ENCODE measurements around the gene PRICKLE3. TPM values are rescaled to one million over a fixed set of nuclear protein-coding genes. Genes with fewer than 3 reads are reported as not detected.
"Not testable (repeated sequence)": the region's sequence is repeated elsewhere in the genome, so short reads cannot be mapped to it uniquely, and the experiment has no call there.

The PRICKLE3 gene
- total RNA-seq, 2 donors from 2014 or later: 10.7 to 12.0 TPM

DNA sequence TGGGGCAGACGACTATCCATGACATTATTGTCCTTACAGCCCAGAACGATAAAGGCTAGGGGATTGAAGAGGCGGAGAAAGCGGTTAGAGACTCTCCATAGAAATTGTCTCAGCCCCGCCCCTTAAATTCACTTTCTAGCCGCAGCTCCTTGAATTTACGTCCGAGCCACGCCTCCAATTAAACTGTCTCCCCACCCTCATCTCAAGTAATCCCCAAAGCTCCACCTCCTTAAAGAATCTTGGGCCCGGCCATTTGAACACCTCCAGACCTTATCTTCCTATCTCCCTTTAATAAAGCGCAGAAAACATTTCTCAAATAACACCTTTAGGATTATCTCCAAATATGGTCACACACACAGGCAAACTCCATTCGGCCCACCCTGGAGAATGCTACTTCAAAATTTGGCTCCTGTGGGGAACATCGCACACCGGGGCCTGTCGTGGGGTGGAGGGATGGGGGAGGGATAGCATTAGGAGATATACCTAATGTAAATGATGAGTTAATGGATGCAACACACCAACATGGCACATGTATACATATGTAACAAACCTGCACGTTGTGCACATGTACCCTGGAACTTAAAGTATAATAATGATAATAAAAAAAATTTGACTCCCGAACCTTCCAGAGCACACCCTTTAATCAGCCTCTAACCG lies 30.8 kb downstream of the PRICKLE3 start:
- Histone ChIP-seq H3K4me3 (ENCODE audit: low read length) (peak overlapping the region; percentile 72), H3K9ac (ENCODE audit: extremely low read depth, low read length, poor library complexity, severe bottlenecking) (no peak overlapping the region), H3K4me1 (ENCODE audit: control insufficient read depth, insufficient read depth, low read length) (no peaks in the 10 kb centered on the region), H3K27ac (ENCODE audit: low read depth, low read length) (peak overlapping the region; percentile 22), H3K27me3 (ENCODE audit: control insufficient read depth, insufficient read depth, low read length, poor library complexity, severe bottlenecking) (no peaks in the 10 kb centered on the region), H3K9me3 (ENCODE audit: control insufficient read depth, low read length) (no peaks in the 10 kb centered on the region), H3K36me3 (ENCODE audit: control insufficient read depth, insufficient read depth, low read length) (no peaks in the 10 kb centered on the region)
- TF ChIP-seq, protein P1, sequence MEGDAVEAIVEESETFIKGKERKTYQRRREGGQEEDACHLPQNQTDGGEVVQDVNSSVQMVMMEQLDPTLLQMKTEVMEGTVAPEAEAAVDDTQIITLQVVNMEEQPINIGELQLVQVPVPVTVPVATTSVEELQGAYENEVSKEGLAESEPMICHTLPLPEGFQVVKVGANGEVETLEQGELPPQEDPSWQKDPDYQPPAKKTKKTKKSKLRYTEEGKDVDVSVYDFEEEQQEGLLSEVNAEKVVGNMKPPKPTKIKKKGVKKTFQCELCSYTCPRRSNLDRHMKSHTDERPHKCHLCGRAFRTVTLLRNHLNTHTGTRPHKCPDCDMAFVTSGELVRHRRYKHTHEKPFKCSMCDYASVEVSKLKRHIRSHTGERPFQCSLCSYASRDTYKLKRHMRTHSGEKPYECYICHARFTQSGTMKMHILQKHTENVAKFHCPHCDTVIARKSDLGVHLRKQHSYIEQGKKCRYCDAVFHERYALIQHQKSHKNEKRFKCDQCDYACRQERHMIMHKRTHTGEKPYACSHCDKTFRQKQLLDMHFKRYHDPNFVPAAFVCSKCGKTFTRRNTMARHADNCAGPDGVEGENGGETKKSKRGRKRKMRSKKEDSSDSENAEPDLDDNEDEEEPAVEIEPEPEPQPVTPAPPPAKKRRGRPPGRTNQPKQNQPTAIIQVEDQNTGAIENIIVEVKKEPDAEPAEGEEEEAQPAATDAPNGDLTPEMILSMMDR (conservative IDR thresholded peaks at IDR 0.05): no peak
- H3K4me3 Mint-ChIP-seq: peak overlapping the region; percentile 74
- H3K36me3 Mint-ChIP-seq (ENCODE audit: low read depth): no peaks in the 10 kb centered on the region
- WGBS, 2 experiments (ENCODE audit: insufficient coverage in 1 of 2, insufficient read length in 1 of 2): 0 to 16% methylated on average over 1 to 17 of the region's 18 CpGs
- H3K9me3 Mint-ChIP-seq: peaks cover 62% of the 10 kb centered on the region
- no peaks in the 10 kb centered on the region for H3K4me1 Mint-ChIP-seq
- H3K27ac Mint-ChIP-seq: peak overlapping the region; percentile 94
- DNase-seq: peak; percentile 77
- peaks cover 29% of the 10 kb centered on the region for H3K27me3 Mint-ChIP-seq (ENCODE audit: insufficient read depth)

DNA sequence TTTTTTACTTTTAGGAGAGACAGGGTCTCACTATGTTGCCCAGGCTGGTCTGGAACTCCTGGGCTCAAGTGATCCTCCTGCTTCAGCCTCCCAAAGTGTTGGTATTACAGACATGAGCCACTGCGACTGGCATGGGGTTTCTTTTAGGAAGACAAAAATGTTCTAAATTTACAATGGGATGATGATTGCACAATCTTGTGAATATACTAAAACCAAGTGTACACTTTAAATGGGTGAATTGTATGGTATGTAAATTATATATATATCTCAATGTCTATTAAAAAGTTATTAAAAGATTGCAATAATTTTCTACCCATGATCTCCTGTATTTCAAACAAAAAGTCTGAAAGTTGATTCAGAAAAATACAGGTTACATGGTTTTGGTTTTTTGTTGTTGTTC lies 32.7 kb downstream of the PRICKLE3 start:
- 100% methylated on average over 1 of the region's 1 CpG; no CpG with 5 or more reads in 1 of the 2 experiments for WGBS, 2 experiments (ENCODE audit: insufficient coverage in 1 of 2, insufficient read length in 1 of 2)
- no peak overlapping the region for H3K4me3 Mint-ChIP-seq
- Histone ChIP-seq H3K9ac (ENCODE audit: extremely low read depth, low read length, poor library complexity, severe bottlenecking) (no peak overlapping the region), H3K4me1 (ENCODE audit: control insufficient read depth, insufficient read depth, low read length) (no peaks in the 10 kb centered on the region), H3K4me3 (ENCODE audit: low read length) (no peak overlapping the region), H3K27me3 (ENCODE audit: control insufficient read depth, insufficient read depth, low read length, poor library complexity, severe bottlenecking) (no peaks in the 10 kb centered on the region), H3K36me3 (ENCODE audit: control insufficient read depth, insufficient read depth, low read length) (no peaks in the 10 kb centered on the region), H3K9me3 (ENCODE audit: control insufficient read depth, low read length) (no peaks in the 10 kb centered on the region), H3K27ac (ENCODE audit: low read depth, low read length) (no peak overlapping the region)
- peaks cover 59% of the 10 kb centered on the region for H3K9me3 Mint-ChIP-seq
- TF ChIP-seq, protein P1 (conservative IDR thresholded peaks at IDR 0.05): no peak
- peaks cover 15% of the 10 kb centered on the region for H3K27me3 Mint-ChIP-seq (ENCODE audit: insufficient read depth)
- no peaks in the 10 kb centered on the region for H3K36me3 Mint-ChIP-seq (ENCODE audit: low read depth)
- no peaks in the 10 kb centered on the region for H3K4me1 Mint-ChIP-seq
- no peak overlapping the region for H3K27ac Mint-ChIP-seq
- no peak for DNase-seq

DNA sequence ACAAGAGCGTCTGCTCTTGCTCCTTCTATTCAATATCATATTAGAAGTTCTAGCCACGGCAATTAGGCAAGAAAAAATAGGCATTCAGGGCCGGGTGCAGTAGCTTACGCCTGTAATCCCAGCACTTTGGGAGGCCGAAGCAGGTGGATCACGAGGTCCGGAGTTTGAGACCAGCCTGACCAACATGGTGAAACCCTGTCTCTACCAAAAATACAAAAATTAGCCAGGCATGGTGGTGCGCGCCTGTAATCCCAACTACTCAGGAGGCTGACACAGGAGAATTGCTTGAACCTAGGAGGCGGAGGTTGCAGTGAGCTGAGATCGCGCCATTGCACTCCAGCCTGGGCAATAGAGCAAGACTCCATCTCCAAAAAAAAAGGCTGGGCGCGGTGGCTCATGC lies 36.9 kb downstream of the PRICKLE3 start:
- 86 to 98% methylated on average over 7 to 13 of the region's 14 CpGs for WGBS, 2 experiments (ENCODE audit: insufficient coverage in 1 of 2, insufficient read length in 1 of 2)
- H3K36me3 ChIP-seq (ENCODE audit: control insufficient read depth, insufficient read depth, low read length); H3K9me3 ChIP-seq (ENCODE audit: control insufficient read depth, low read length); H3K4me3 Mint-ChIP-seq; H3K4me3 ChIP-seq (ENCODE audit: low read length); H3K36me3 Mint-ChIP-seq (ENCODE audit: low read depth); DNase-seq; H3K9ac ChIP-seq (ENCODE audit: extremely low read depth, low read length, poor library complexity, severe bottlenecking); H3K27ac ChIP-seq (ENCODE audit: low read depth, low read length); H3K27ac Mint-ChIP-seq; H3K27me3 Mint-ChIP-seq (ENCODE audit: insufficient read depth); H3K4me1 Mint-ChIP-seq; H3K4me1 ChIP-seq (ENCODE audit: control insufficient read depth, insufficient read depth, low read length); H3K27me3 ChIP-seq (ENCODE audit: control insufficient read depth, insufficient read depth, low read length, poor library complexity, severe bottlenecking): not testable (repeated sequence)
- H3K9me3 Mint-ChIP-seq: peaks cover 41% of the 10 kb centered on the region

DNA sequence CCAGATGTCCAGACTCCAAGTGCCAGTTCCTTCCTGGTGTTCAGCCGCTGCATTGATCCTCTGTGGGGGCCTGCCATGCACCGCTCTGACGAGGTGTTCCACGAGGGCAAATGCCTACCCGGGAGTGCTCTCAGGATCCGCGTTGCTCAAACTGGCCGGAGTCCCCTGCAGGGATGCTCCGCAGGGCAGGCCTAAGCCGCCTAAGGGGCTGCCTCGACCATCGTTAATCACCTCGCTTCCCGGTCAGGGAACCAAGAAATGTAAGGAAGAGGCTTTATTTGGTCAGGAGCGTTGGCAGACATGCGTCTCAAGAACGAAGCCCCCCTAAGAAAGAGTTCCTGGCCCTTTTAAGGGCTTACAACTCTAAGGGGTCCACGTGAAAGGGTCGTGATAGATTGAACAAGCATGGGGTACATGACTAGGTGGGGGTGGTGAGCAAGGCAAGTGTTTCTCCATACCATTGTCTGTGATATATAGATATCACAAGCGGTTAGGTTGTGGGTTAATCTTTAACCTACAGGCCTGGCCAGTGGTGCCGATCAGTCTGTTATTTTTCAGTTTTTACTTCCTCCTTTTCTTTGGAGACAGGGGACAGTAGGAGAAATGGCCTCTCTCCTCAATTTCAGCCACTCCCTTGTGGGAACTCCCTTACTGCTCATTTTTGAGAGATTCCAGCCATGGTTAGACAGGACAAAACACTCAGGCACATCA lies 37.6 kb downstream of the PRICKLE3 start:
- not testable (repeated sequence) for H3K4me3 Mint-ChIP-seq; H3K4me3 ChIP-seq (ENCODE audit: low read length); H3K9me3 ChIP-seq (ENCODE audit: control insufficient read depth, low read length); H3K36me3 ChIP-seq (ENCODE audit: control insufficient read depth, insufficient read depth, low read length); H3K27ac Mint-ChIP-seq; H3K9ac ChIP-seq (ENCODE audit: extremely low read depth, low read length, poor library complexity, severe bottlenecking); H3K4me1 Mint-ChIP-seq; H3K27me3 ChIP-seq (ENCODE audit: control insufficient read depth, insufficient read depth, low read length, poor library complexity, severe bottlenecking); H3K27ac ChIP-seq (ENCODE audit: low read depth, low read length); H3K36me3 Mint-ChIP-seq (ENCODE audit: low read depth); DNase-seq; H3K4me1 ChIP-seq (ENCODE audit: control insufficient read depth, insufficient read depth, low read length); H3K27me3 Mint-ChIP-seq (ENCODE audit: insufficient read depth)
- H3K9me3 Mint-ChIP-seq: peaks cover 44% of the 10 kb centered on the region
- 92 to 93% methylated on average over 14 to 20 of the region's 21 CpGs for WGBS, 2 experiments (ENCODE audit: insufficient coverage in 1 of 2, insufficient read length in 1 of 2)
